ENCODE results near the gene TMEM63A.

TMEM63A gene

DNA sequence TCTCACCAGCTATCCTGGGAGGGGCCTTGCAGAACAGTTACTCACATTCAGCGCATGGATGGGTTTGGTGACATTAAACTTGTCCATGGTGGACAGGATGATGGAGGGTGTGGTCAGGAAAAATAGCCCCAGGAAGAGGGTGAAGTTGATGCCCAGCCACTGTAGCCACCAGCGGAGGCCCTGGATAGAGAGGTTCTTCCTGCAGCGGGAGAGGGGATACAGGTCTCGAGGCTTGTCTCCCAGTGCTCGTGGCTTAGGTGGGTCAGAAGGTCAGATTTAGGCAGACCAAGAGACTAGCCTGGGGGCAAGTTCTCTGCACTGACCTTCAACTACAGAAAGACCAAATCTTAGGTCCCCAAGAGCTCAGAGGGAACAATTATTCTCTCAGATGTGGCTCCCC is 23.0 kb downstream of the TMEM63A start:
- peaks cover 23% of the 10 kb centered on the region for H3K36me3 ChIP-seq (ENCODE audit: control insufficient read depth, insufficient read depth, low read length)
- no peak overlapping the region for H3K4me3 ChIP-seq (replicated peaks; ENCODE audit: low read depth, low read length)
- TF ChIP-seq, protein P1, sequence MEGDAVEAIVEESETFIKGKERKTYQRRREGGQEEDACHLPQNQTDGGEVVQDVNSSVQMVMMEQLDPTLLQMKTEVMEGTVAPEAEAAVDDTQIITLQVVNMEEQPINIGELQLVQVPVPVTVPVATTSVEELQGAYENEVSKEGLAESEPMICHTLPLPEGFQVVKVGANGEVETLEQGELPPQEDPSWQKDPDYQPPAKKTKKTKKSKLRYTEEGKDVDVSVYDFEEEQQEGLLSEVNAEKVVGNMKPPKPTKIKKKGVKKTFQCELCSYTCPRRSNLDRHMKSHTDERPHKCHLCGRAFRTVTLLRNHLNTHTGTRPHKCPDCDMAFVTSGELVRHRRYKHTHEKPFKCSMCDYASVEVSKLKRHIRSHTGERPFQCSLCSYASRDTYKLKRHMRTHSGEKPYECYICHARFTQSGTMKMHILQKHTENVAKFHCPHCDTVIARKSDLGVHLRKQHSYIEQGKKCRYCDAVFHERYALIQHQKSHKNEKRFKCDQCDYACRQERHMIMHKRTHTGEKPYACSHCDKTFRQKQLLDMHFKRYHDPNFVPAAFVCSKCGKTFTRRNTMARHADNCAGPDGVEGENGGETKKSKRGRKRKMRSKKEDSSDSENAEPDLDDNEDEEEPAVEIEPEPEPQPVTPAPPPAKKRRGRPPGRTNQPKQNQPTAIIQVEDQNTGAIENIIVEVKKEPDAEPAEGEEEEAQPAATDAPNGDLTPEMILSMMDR (IDR thresholded peaks at IDR 0.05; ENCODE audit: insufficient read depth, low read length, poor library complexity, severe bottlenecking) = no peak
- H3K27me3 ChIP-seq (replicated peaks; ENCODE audit: control insufficient read depth, insufficient read depth, low read length) = no peaks in the 10 kb centered on the region
- no peak for DNase-seq (ENCODE audit: extremely low read depth, insufficient read length)

DNA sequence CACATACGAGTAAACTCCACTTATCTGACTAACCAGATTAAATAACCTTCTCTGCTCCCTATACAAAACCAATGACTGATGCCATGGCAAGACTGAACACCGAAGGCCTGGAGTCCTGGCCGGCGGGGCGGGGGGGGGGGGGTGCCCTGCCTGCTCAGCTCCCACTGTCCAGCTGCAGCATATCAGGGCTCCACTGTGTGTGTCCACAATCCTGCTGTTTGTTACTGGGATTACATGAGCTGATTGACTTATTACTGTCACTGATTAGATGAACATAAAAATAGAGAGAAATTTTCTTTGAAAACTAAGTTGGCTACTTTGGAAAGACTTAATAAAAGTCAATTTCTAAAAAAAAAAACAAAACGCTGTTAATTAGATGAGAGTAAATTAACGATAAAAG is 24.9 kb downstream of the TMEM63A start:
- Histone ChIP-seq H3K36me3 (ENCODE audit: control insufficient read depth, insufficient read depth, low read length) (peaks cover 23% of the 10 kb centered on the region), H3K27me3 (replicated peaks; ENCODE audit: control insufficient read depth, insufficient read depth, low read length) (no peaks in the 10 kb centered on the region), H3K4me3 (replicated peaks; ENCODE audit: low read depth, low read length) (no peak overlapping the region)
- DNase-seq (ENCODE audit: extremely low read depth, insufficient read length) = no peak
- TF ChIP-seq, protein P1 (IDR thresholded peaks at IDR 0.05; ENCODE audit: insufficient read depth, low read length, poor library complexity, severe bottlenecking) = no peak

DNA sequence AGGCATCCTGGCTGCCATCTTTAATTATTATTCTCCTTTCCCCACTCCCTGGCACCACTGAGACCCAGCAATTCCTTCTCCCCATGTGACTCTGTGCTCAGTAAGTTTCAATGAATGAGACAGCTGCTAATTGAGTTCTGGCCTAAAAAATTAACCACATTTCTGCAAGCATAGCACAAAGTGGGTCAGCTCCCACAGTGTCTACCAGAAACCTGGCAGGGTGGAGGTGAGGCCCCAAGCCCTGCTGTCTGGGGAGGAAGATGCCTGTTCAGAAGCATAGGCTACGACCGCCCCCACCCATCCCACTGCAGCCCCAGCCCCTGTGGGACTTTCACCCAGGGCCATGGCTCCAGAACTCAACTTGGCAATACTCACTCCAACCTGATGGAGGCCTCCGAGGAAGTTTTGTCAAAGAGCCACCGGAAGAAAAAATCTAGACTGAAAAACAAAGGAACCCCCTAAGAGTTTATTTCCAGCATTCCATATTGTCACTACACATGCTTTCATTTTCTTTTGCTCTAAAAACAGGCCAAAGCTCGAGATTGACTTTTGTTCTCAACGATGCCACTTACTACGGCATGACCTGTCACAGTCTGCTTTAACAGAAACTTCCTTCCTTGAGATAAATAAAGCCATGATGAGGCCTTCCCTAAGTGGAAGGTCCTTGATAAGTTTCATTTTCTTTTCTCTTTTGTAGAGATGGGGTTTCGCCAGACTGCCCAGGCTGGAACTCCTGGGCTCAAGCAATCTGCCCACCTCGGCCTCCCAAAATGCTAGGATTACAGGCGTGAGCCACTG is 26.5 kb downstream of the TMEM63A start:
- TF ChIP-seq, protein P1 (IDR thresholded peaks at IDR 0.05; ENCODE audit: insufficient read depth, low read length, poor library complexity, severe bottlenecking) = no peak
- peaks cover 14% of the 10 kb centered on the region for H3K36me3 ChIP-seq (ENCODE audit: control insufficient read depth, insufficient read depth, low read length)
- H3K27me3 ChIP-seq (replicated peaks; ENCODE audit: control insufficient read depth, insufficient read depth, low read length) = no peaks in the 10 kb centered on the region
- H3K4me3 ChIP-seq (replicated peaks; ENCODE audit: low read depth, low read length) = no peak overlapping the region
- DNase-seq (ENCODE audit: extremely low read depth, insufficient read length) = no peak

DNA sequence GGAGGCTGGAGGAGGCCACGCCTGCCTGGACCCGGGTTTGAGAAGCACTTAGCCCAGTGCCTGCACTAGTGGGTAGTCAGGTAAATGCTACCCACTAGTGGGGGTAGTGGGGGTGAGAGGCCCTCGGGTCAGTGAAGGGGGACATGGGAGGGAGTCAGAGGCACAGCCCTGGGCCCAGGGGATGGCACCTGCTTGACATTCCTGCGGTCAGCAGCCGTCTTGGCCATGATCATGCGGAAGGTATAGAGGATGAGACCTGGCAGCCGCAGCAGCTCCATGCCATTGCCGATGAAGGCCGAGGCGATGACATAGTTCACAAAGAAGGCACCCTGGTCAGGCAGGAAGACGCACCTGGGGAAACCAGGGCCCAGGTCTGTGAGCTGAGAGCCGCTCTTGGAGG is 28.7 kb downstream of the TMEM63A start:
- H3K4me3 ChIP-seq (replicated peaks; ENCODE audit: low read depth, low read length) = no peak overlapping the region
- H3K27me3 ChIP-seq (replicated peaks; ENCODE audit: control insufficient read depth, insufficient read depth, low read length) = no peaks in the 10 kb centered on the region
- no peak for DNase-seq (ENCODE audit: extremely low read depth, insufficient read length)
- TF ChIP-seq, protein P1 (IDR thresholded peaks at IDR 0.05; ENCODE audit: insufficient read depth, low read length, poor library complexity, severe bottlenecking) = no peak
- peaks cover 6% of the 10 kb centered on the region for H3K36me3 ChIP-seq (ENCODE audit: control insufficient read depth, insufficient read depth, low read length)

DNA sequence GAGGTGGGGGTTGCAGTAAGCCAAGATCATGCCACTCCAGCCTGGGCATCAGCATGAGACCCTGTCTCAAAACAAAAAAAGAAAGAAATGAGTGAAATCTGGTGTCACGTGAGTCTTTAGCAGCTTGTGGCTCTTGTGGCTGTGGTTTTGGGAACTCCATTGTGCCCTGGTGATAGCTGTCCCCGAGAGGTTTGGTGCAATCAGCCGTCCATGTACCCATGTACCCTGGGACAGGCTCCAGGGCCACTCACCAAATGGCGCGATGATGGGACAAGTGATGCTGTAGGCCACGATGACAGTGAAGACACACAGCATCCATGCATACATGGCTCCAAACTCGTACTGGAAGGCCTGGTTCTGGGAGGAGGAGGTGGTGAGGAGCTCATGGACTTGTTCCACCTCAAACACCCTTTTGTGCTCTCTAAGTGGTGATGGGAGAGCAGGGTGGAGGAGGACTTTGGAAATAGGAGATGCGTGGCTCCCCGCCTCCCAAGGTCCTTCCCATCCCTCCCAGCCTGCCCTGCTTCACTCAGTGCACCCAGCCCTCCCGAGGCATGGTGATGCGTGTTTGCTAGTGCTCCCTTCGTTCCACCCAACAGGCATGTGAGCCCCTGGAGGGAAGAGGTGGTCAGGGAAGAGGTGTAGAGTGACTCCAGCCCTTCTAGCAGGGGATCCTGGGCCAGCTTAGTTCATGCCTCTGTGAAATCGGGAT is 29.6 kb downstream of the TMEM63A start:
- H3K27me3 ChIP-seq (replicated peaks; ENCODE audit: control insufficient read depth, insufficient read depth, low read length) = no peaks in the 10 kb centered on the region
- DNase-seq (ENCODE audit: extremely low read depth, insufficient read length) = no peak
- peaks cover 6% of the 10 kb centered on the region for H3K36me3 ChIP-seq (ENCODE audit: control insufficient read depth, insufficient read depth, low read length)
- H3K4me3 ChIP-seq (replicated peaks; ENCODE audit: low read depth, low read length) = no peak overlapping the region
- TF ChIP-seq, protein P1 (IDR thresholded peaks at IDR 0.05; ENCODE audit: insufficient read depth, low read length, poor library complexity, severe bottlenecking) = no peak

All from GM06990 (cell line).